Naive thymus-derived CD8-positive, alpha-beta T cell (primary cell): Measurements from ENCODE around the gene OTUD3. TPM values are rescaled to one million over a fixed set of nuclear protein-coding genes. Genes with fewer than 3 reads are reported as not detected.

ENCODE experiments used
- ATAC-seq, 2 donors: fragments of 150-1000 bp; cut with Tn5 transposase in 1 of 2; sonication (Bioruptor Pico), chemical (Tn5 transposase) in 1 of 2; 1 replicate in 1 of 2; 2 replicates in 1 of 2; pipeline ENCODE4 v1.10.0; 2021; ENCODE audit warnings: mild to moderate bottlenecking in 2 of 2, moderate library complexity in 2 of 2
- POLR2A ChIA-PET: fragments of 350-600 bp; sonication (Branson Sonifier 250); formaldehyde crosslinking; loops from one replicate; lab custom pipeline; 2021; ENCODE audit warnings: antibody characterized with exemption; lab: Charles Lee
- DNase-seq, 10 donors: peaks; one replicate each; pipeline versions ENCODE4 v3.0.0 to v3.0.0-alpha.2; 2020 to 2022
- H3K27ac Mint-ChIP-seq, 10 donors: one replicate each; pipeline ENCODE4 v1.8.0; 2020 to 2022; ENCODE audit warnings: mild to moderate bottlenecking in 10 of 10, mixed read lengths in 10 of 10, moderate library complexity in 4 of 10, inconsistent platforms in 1 of 10
- H3K27me3 Mint-ChIP-seq, 5 donors: one replicate each; pipeline ENCODE4 v1.8.0; 2021 to 2022; ENCODE audit warnings: mixed read lengths in 5 of 5
- H3K36me3 Mint-ChIP-seq, 3 donors: one replicate each; pipeline ENCODE4 v1.8.0; 2020 to 2022; ENCODE audit warnings: mixed read lengths in 3 of 3, mild to moderate bottlenecking in 2 of 3, inconsistent platforms in 1 of 3
- H3K4me1 Mint-ChIP-seq, 4 donors: one replicate each; pipeline ENCODE4 v1.8.0; 2021 to 2022; ENCODE audit warnings: mixed read lengths in 4 of 4
- H3K4me3 Mint-ChIP-seq, 10 donors: one replicate each; pipeline ENCODE4 v1.8.0; 2020 to 2022; ENCODE audit warnings: mild to moderate bottlenecking in 10 of 10, mixed read lengths in 10 of 10, moderate library complexity in 6 of 10, inconsistent platforms in 1 of 10
- H3K9me3 Mint-ChIP-seq, 9 donors: one replicate each; pipeline ENCODE4 v1.8.0; 2020 to 2022; ENCODE audit warnings: mixed read lengths in 9 of 9, mild to moderate bottlenecking in 3 of 9, inconsistent platforms in 1 of 9, moderate library complexity in 1 of 9
- polyA plus RNA-seq, 3 donors: library from polyadenylated mRNA; unstranded; fragments of 300-500 nt; fragmentation: Illumina TruSeq; gene quantifications; one replicate each; pipeline ENCODE4 v1.2.3, GENCODE V29; 2021
- total RNA-seq, 8 experiments: library from RNA in 2 of 8; stranded (reverse) in 2 of 8; gene quantifications; one replicate each; pipeline ENCODE4 v1.2.3 and lab custom pipeline; 2021 to 2026

The OTUD3 gene
- total and polyA plus RNA-seq, 5 experiments from 2014 or later, result 0.95 to 16.7 (median 2.4) TPM

GRCh38 chr1:19894218-19894617, 12.0 kb downstream of the OTUD3 start:
- Mint-ChIP-seq H3K27ac (no peak overlapping the region), H3K4me3 (no peak overlapping the region), H3K36me3 (peaks cover 12 to 85% (median 31%) of the 10 kb centered on the region in 3 donors), H3K27me3 (no peaks in the 10 kb centered on the region), H3K9me3 (no peaks in the 10 kb centered on the region), H3K4me1 (peaks cover 0 to 13% (median 10%) of the 10 kb centered on the region in 4 donors)
- ATAC-seq (no peak), DNase-seq (no peak)
- POLR2A ChIA-PET, result interaction anchor here (0.5 kb wide), 1 partner anchor 596 kb away, joined by 5 read pairs; no protein-coding TSS in a partner anchor

GRCh38 chr1:19901653-19902052, 19.5 kb downstream of the OTUD3 start:
- Mint-ChIP-seq H3K36me3 (peaks cover 15 to 85% (median 48%) of the 10 kb centered on the region in 3 donors), H3K9me3 (no peaks in the 10 kb centered on the region)

GRCh38 chr1:19903621-19904020, 21.4 kb downstream of the OTUD3 start:
- POLR2A ChIA-PET, result no interaction called here
- H3K4me1 Mint-ChIP-seq, result no peaks in the 10 kb centered on the region
- H3K27me3 Mint-ChIP-seq, result no peaks in the 10 kb centered on the region
- H3K9me3 Mint-ChIP-seq, result no peaks in the 10 kb centered on the region
- H3K4me3 Mint-ChIP-seq, result no peak overlapping the region
- peaks cover 15 to 88% (median 45%) of the 10 kb centered on the region in 3 donors for H3K36me3 Mint-ChIP-seq
- ATAC-seq (no peak), DNase-seq (no peak)
- peak overlapping the region in 1 of 10 donors; percentile 20 for H3K27ac Mint-ChIP-seq

More at GRCh38 chr1:19901653-19902052, 19.5 kb downstream of the OTUD3 start:
- ATAC-seq (no peak), DNase-seq (no peak)
- H3K4me3 Mint-ChIP-seq, result no peak overlapping the region
- H3K4me1 Mint-ChIP-seq, result no peaks in the 10 kb centered on the region
- POLR2A ChIA-PET, result no interaction called here
- H3K27me3 Mint-ChIP-seq, result no peaks in the 10 kb centered on the region
- H3K27ac Mint-ChIP-seq, result peak overlapping the region in 1 of 10 donors; percentile 29

- Mint-ChIP-seq H3K27me3 (no peaks in the 10 kb centered on the region), H3K9me3 (no peaks in the 10 kb centered on the region), H3K4me3 (no peak overlapping the region), H3K27ac (no peak overlapping the region), H3K4me1 (no peaks in the 10 kb centered on the region), H3K36me3 (peaks cover 0 to 92% (median 32%) of the 10 kb centered on the region in 3 donors)
- POLR2A ChIA-PET, result no interaction called here
- DNase-seq, result no peak
- no peak for ATAC-seq
These were observed 25.3 kb downstream of the OTUD3 start for GRCh38 chr1:19907456-19907855.

GRCh38 chr1:19909392-19909791, 27.2 kb downstream of the OTUD3 start:
- POLR2A ChIA-PET, result no interaction called here
- no peak for ATAC-seq
- Mint-ChIP-seq H3K27me3 (no peaks in the 10 kb centered on the region), H3K4me3 (no peak overlapping the region), H3K4me1 (no peaks in the 10 kb centered on the region), H3K36me3 (peaks cover 0 to 90% (median 27%) of the 10 kb centered on the region in 3 donors), H3K9me3 (no peaks in the 10 kb centered on the region), H3K27ac (peak overlapping the region in 1 of 10 donors; percentile 34)
- no peak for DNase-seq

GRCh38 chr1:19909971-19910370, 27.8 kb downstream of the OTUD3 start:
- Mint-ChIP-seq H3K4me1 (no peaks in the 10 kb centered on the region), H3K27me3 (no peaks in the 10 kb centered on the region), H3K4me3 (no peak overlapping the region), H3K27ac (peak overlapping the region in 1 of 10 donors; percentile 82), H3K9me3 (no peaks in the 10 kb centered on the region), H3K36me3 (peaks cover 0 to 87% (median 21%) of the 10 kb centered on the region in 3 donors)
- no peak for DNase-seq
- POLR2A ChIA-PET, result no interaction called here
- ATAC-seq, result no peak

- Mint-ChIP-seq H3K4me1 (no peaks in the 10 kb centered on the region), H3K36me3 (peaks cover 0 to 82% (median 18%) of the 10 kb centered on the region in 3 donors), H3K27ac (peak overlapping the region in 1 of 10 donors; percentile 13), H3K4me3 (no peak overlapping the region), H3K27me3 (no peaks in the 10 kb centered on the region), H3K9me3 (no peaks in the 10 kb centered on the region)
- POLR2A ChIA-PET, result no interaction called here
- DNase-seq (no peak), ATAC-seq (no peak)
These were observed 28.5 kb downstream of the OTUD3 start for GRCh38 chr1:19910650-19911049.

- no peaks in the 10 kb centered on the region for H3K9me3 Mint-ChIP-seq
- DNase-seq (peak; percentile 62 to 90 (median 76)), ATAC-seq (peak; percentile 61 to 90)
- H3K4me1 Mint-ChIP-seq, result peaks cover 2 to 7% (median 2%) of the 10 kb centered on the region in 4 donors
- H3K36me3 Mint-ChIP-seq, result peaks cover 0 to 11% (median 0%) of the 10 kb centered on the region in 3 donors
- POLR2A ChIA-PET, result no interaction called here
- peak overlapping the region in 1 of 10 donors; percentile 2 for H3K27ac Mint-ChIP-seq
- H3K27me3 Mint-ChIP-seq, result peaks cover 0 to 8% (median 1%) of the 10 kb centered on the region in 5 donors
- peak overlapping the region in 1 of 10 donors; percentile 62 for H3K4me3 Mint-ChIP-seq
These were observed 35.9 kb downstream of the OTUD3 start for GRCh38 chr1:19918057-19918456.

GRCh38 chr1:19920132-19920710, 38.0 kb downstream of the OTUD3 start:
- H3K9me3 Mint-ChIP-seq, result no peaks in the 10 kb centered on the region
- H3K36me3 Mint-ChIP-seq, result no peaks in the 10 kb centered on the region
- peaks cover 0 to 10% (median 3%) of the 10 kb centered on the region in 5 donors for H3K27me3 Mint-ChIP-seq
- peaks cover 2 to 7% (median 2%) of the 10 kb centered on the region in 4 donors for H3K4me1 Mint-ChIP-seq
- H3K27ac Mint-ChIP-seq, result peak overlapping the region in 1 of 10 donors; percentile 49
- H3K4me3 Mint-ChIP-seq, result no peak overlapping the region
- DNase-seq, result no peak
- POLR2A ChIA-PET, result no interaction called here
- no peak for ATAC-seq

GRCh38 chr1:19921310-19921709, 39.1 kb downstream of the OTUD3 start:
- POLR2A ChIA-PET, result interaction anchor here (0.9 kb wide), 1 partner anchor 312 kb away, joined by 3 read pairs; no protein-coding TSS in a partner anchor

GRCh38 chr1:19922015-19922688, 40.0 kb downstream of the OTUD3 start:
- DNase-seq, result no peak
- H3K36me3 Mint-ChIP-seq, result no peaks in the 10 kb centered on the region
- H3K27me3 Mint-ChIP-seq, result peaks cover 1 to 10% (median 5%) of the 10 kb centered on the region in 5 donors
- POLR2A ChIA-PET, result interaction anchor here (0.9 kb wide), 1 partner anchor 311 kb away, joined by 3 read pairs; no protein-coding TSS in a partner anchor
- ATAC-seq, result no peak
- H3K9me3 Mint-ChIP-seq, result no peaks in the 10 kb centered on the region
- peaks cover 2 to 7% (median 2%) of the 10 kb centered on the region in 4 donors for H3K4me1 Mint-ChIP-seq
- no peak overlapping the region for H3K4me3 Mint-ChIP-seq
- H3K27ac Mint-ChIP-seq, result no peak overlapping the region

More at GRCh38 chr1:19921310-19921709, 39.1 kb downstream of the OTUD3 start:
- Mint-ChIP-seq H3K27ac (no peak overlapping the region), H3K36me3 (no peaks in the 10 kb centered on the region), H3K4me3 (no peak overlapping the region), H3K9me3 (no peaks in the 10 kb centered on the region), H3K4me1 (peaks cover 2 to 7% (median 2%) of the 10 kb centered on the region in 4 donors), H3K27me3 (peaks cover under 1 to 10% (median 4%) of the 10 kb centered on the region in 5 donors)
- no peak for ATAC-seq
- no peak for DNase-seq

- ATAC-seq (no peak), DNase-seq (no peak)
- Mint-ChIP-seq H3K4me1 (peaks cover 0 to 2% (median 0%) of the 10 kb centered on the region in 4 donors), H3K27me3 (peaks cover 1 to 10% (median 5%) of the 10 kb centered on the region in 5 donors), H3K27ac (no peak within 1 kb of the TSS), H3K4me3 (no peak within 1 kb of the TSS), H3K9me3 (no peaks in the 10 kb centered on the region), H3K36me3 (no peaks in the 10 kb centered on the region)
- POLR2A ChIA-PET, result no interaction called here
These were observed 41.1 kb downstream of the OTUD3 start, which contains the start of gene PLA2G2E for GRCh38 chr1:19923137-19923952. Gene PLA2G2E (minus strand): TSS chr1:19923617. CDS start chr1:19923559, 58 bp downstream.
